ENCODE results near the gene FAM78B. TPM values are rescaled to one million over a fixed set of nuclear protein-coding genes. Genes with fewer than 3 reads are reported as not detected.

Gene FAM78B
- total and polyA plus RNA-seq, 2 donors (not counting 3 experiments of a cell fraction or from before 2014, with no cell fraction given), result 0.10 TPM; not detected in 1

GRCh38 chr1:166121010-166121409 is 45.8 kb downstream of the FAM78B start:
- Histone ChIP-seq H3K9ac (replicated peaks; ENCODE audit: extremely low read depth, insufficient read depth, low read length) (no peak overlapping the region), H3K27me3 (ENCODE audit: control insufficient read depth in 2 of 2, insufficient read depth in 2 of 2, low read length in 2 of 2) (no peaks in the 10 kb centered on the region), H3K79me2 (ENCODE audit: control insufficient read depth, insufficient read depth, low read length) (no peaks in the 10 kb centered on the region), H3K9me3 (replicated peaks; ENCODE audit: control insufficient read depth, insufficient read depth, low read length) (no peaks in the 10 kb centered on the region), H2AFZ (ENCODE audit: low read depth, low read length) (no peak overlapping the region), H3K4me2 (ENCODE audit: insufficient read depth, low read length) (no peak overlapping the region), H3K27ac (ENCODE audit: insufficient read depth, low read depth, low read length) (no peak overlapping the region), H3K4me1 (ENCODE audit: control insufficient read depth, extremely low read depth, insufficient read depth, low read length) (no peaks in the 10 kb centered on the region), H3K9me1 (replicated peaks; ENCODE audit: control insufficient read depth, extremely low read depth, insufficient read depth, low read length) (no peaks in the 10 kb centered on the region), H3K4me3 (replicated peaks in 1 of 3; ENCODE audit: insufficient read depth in 1 of 3, low read depth in 1 of 3, low read length in 3 of 3) (no peak overlapping the region), H4K20me1 (replicated peaks; ENCODE audit: control insufficient read depth, extremely low read depth, insufficient read depth, low read length) (no peaks in the 10 kb centered on the region), H3K36me3 (ENCODE audit: control insufficient read depth in 2 of 2, extremely low read depth in 1 of 2, insufficient read depth in 2 of 2, low read length in 2 of 2) (no peaks in the 10 kb centered on the region)
- CTCF ChIA-PET, result interaction anchor here (0.8 kb wide), 1 partner anchor 11 kb away, joined by 3 read pairs; no protein-coding TSS in a partner anchor
- intact Hi-C loops (cut with micrococcal nuclease) (no loop called here), dilution Hi-C loops (cut with MboI; ENCODE audit: extremely low pct_ligation_motif_present, low sequenced_read_pairs) (no loop called here)
- DNase-seq (ENCODE audit: low read depth, low spot score) (no peak), FAIRE-seq (no peak)
- POLR2A ChIA-PET, result no interaction called here
- no TSS peak for BruUV-seq (replicated peaks)
- TF ChIP-seq POLR2AphosphoS5 (IDR thresholded peaks at IDR 0.05; ENCODE audit: insufficient read depth, low read depth, low read length), result no peak
- no peak for TF ChIP-seq GATA2 (IDR thresholded peaks at IDR 0.05; ENCODE audit: insufficient read depth, insufficient read length, low read depth, low read length)
- TF ChIP-seq MAX (IDR thresholded peaks at IDR 0.05; ENCODE audit: insufficient read depth, insufficient read length), result no peak
- no peak for TF ChIP-seq POLR2A (IDR thresholded peaks at IDR 0.05; ENCODE audit: low read depth, low read length)
- TF ChIP-seq FOS (IDR thresholded peaks at IDR 0.05; ENCODE audit: borderline replicate concordance, insufficient read depth, low read length), result no peak
- no peak for TF ChIP-seq JUN (IDR thresholded peaks at IDR 0.05; ENCODE audit: borderline replicate concordance, insufficient read depth, insufficient read length, low read depth)
- TF ChIP-seq CTCF (IDR thresholded peaks at IDR 0.05; ENCODE audit: extremely low read depth in 1 of 2, insufficient read depth in 1 of 2, low read depth in 1 of 2, low read length in 2 of 2), result no peak
- no peak for TF ChIP-seq EZH2 (IDR thresholded peaks at IDR 0.05; ENCODE audit: borderline replicate concordance, low read depth, low read length, severe bottlenecking)
- TF ChIP-seq MYC (IDR thresholded peaks at IDR 0.05; ENCODE audit: low read depth, low read length), result no peak
